Measurements from ENCODE around the gene SHKBP1. TPM values are rescaled to one million over a fixed set of nuclear protein-coding genes. Genes with fewer than 3 reads are reported as not detected.

The SHKBP1 gene
- total and polyA plus RNA-seq, 2 experiments from 2014 or later = 36.3 to 62.2 TPM

DNA sequence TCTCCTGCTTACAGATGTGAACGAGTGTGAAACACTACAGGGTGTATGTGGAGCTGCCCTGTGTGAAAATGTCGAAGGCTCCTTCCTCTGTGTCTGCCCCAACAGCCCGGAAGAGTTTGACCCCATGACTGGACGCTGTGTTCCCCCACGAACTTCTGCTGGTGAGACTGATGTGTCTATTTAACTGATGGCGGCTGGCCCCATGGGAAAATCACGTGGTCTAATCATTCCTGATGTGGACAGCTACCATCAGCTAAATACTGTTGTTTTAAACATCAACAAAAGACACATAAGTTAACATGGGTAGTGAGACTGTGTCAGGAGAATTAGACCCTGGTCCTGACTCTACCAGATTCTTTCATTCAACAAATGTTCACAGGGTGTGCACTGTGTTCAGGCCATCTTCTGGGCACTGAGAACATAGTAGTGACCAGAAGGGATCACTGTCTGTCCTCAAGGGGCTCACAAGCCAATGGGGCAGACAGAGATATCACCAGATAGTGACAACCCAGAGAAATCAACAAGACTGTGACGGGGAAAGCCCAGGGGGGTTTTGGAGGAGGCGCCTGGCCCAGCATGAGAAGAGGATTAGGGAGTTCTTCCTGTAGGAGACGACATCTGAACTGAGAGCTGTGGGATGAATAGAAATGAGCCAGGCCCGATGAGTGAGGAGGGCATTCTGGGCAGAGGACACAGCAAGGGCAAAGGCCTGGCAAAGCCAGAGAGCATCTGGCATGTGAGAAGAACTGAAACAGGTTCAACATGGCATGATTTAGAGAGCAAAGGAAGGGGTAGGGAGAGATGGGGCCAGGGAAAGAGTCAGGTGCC is 42.9 kb downstream of the SHKBP1 start:
- H3K4me1 ChIP-seq (ENCODE audit: insufficient read depth) = peaks cover 5% of the 10 kb centered on the region; the same call in 1 of the 2 replicates
- WGBS, 2 experiments (ENCODE audit: low coverage in 1 of 2, low lambda C conversion rate in 2 of 2, missing lambda C conversion rate in 2 of 2) = 76 to 80% methylated on average over 11 of the region's 11 CpGs
- no peaks in the 10 kb centered on the region for H4K20me1 ChIP-seq (ENCODE audit: insufficient read depth)
- H3K4me3 ChIP-seq = no peak overlapping the region
- H3K9me3 ChIP-seq (ENCODE audit: low read depth) = no peaks in the 10 kb centered on the region
- 0 out of 2 replicates have a peak, but pooled peaks cover 3% of the 10 kb centered on the region for H3K36me3 ChIP-seq (ENCODE audit: low read depth)
- no peaks in the 10 kb centered on the region for H3F3A ChIP-seq (ENCODE audit: insufficient read depth)
- H3K9me2 ChIP-seq (ENCODE audit: insufficient read depth) = no peaks in the 10 kb centered on the region
- no peak overlapping the region for H2AFZ ChIP-seq
- H3K9ac ChIP-seq = no peak overlapping the region
- TF ChIP-seq EZH2 (IDR thresholded peaks at IDR 0.05; ENCODE audit: insufficient read depth, poor library complexity, severe bottlenecking) (no peak), EZH2phosphoT487 (IDR thresholded peaks at IDR 0.05; ENCODE audit: insufficient read depth, low read depth) (no peak)
- no peak for DNase-seq
- no peaks in the 10 kb centered on the region for H3K79me2 ChIP-seq (ENCODE audit: insufficient read depth)
- in situ Hi-C loops (cut with MboI) = no loop called here
- H3K27ac ChIP-seq = no peak overlapping the region
- H3K27me3 ChIP-seq (replicated peaks; ENCODE audit: insufficient read depth) = no peaks in the 10 kb centered on the region
- no peak overlapping the region for H3K4me2 ChIP-seq (ENCODE audit: unreplicated experiment)

DNA sequence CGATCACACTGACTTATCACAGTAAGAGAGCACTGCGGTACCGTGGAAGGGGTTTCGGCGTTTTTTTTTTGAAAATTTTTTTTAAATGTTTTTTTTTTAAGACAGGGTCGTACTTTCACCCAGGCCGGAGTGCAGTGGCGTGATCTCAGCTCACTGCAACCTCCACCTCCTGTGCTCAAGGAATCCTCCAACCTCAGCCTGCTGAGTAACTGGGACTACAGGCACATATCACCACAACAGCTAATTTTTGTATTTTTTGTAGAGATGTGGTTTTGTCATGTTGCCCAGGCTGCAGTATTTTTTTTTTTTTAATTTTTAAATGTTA is 43.5 kb downstream of the SHKBP1 start:
- TF ChIP-seq EZH2phosphoT487 (IDR thresholded peaks at IDR 0.05; ENCODE audit: insufficient read depth, low read depth) (no peak), EZH2 (IDR thresholded peaks at IDR 0.05; ENCODE audit: insufficient read depth, poor library complexity, severe bottlenecking) (no peak)
- 0 out of 2 replicates have a peak, but pooled peaks cover 3% of the 10 kb centered on the region for H3K36me3 ChIP-seq (ENCODE audit: low read depth)
- H3K79me2 ChIP-seq (ENCODE audit: insufficient read depth) = no peaks in the 10 kb centered on the region
- H3K9me2 ChIP-seq (ENCODE audit: insufficient read depth) = no peaks in the 10 kb centered on the region
- peaks cover 5% of the 10 kb centered on the region; the same call in 1 of the 2 replicates for H3K4me1 ChIP-seq (ENCODE audit: insufficient read depth)
- WGBS, 2 experiments (ENCODE audit: low coverage in 1 of 2, low lambda C conversion rate in 2 of 2, missing lambda C conversion rate in 2 of 2) = 95% methylated on average over 8 of the region's 8 CpGs
- no peaks in the 10 kb centered on the region for H3K27me3 ChIP-seq (replicated peaks; ENCODE audit: insufficient read depth)
- no peak overlapping the region for H3K4me2 ChIP-seq (ENCODE audit: unreplicated experiment)
- no peak overlapping the region for H3K9ac ChIP-seq
- no peaks in the 10 kb centered on the region for H3F3A ChIP-seq (ENCODE audit: insufficient read depth)
- H3K27ac ChIP-seq = no peak overlapping the region
- no peaks in the 10 kb centered on the region for H3K9me3 ChIP-seq (ENCODE audit: low read depth)
- in situ Hi-C loops (cut with MboI) = no loop called here
- no peak overlapping the region for H3K4me3 ChIP-seq
- H2AFZ ChIP-seq = no peak overlapping the region
- H4K20me1 ChIP-seq (ENCODE audit: insufficient read depth) = no peaks in the 10 kb centered on the region
- DNase-seq = no peak

DNA sequence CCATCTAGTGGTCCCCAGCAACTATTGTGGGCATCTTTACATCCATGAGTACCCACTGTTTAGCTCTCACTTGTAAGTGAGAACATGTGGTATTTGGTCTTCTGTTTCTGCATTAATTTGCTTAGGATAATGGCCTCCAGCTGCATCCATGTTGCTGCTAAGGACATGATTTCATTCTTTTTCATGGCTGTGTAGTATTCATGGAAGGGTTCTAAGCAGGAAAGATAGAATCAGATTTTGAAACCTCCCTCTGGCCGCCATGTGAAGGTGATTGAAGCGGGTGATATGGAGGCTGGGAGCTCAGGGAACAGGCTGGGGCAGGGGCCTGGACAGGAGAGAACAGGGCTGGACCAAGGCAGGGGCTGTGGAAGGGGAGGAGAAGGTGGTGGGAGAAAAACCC is 44.6 kb downstream of the SHKBP1 start:
- Histone ChIP-seq H3K9me3 (ENCODE audit: low read depth) (no peaks in the 10 kb centered on the region), H3K9ac (no peak overlapping the region), H3K4me2 (ENCODE audit: unreplicated experiment) (no peak overlapping the region), H3K4me3 (no peak overlapping the region), H3K27ac (no peak overlapping the region), H3F3A (ENCODE audit: insufficient read depth) (no peaks in the 10 kb centered on the region), H2AFZ (no peak overlapping the region), H3K36me3 (ENCODE audit: low read depth) (0 out of 2 replicates have a peak, but pooled peaks cover 3% of the 10 kb centered on the region), H3K79me2 (ENCODE audit: insufficient read depth) (no peaks in the 10 kb centered on the region), H3K9me2 (ENCODE audit: insufficient read depth) (no peaks in the 10 kb centered on the region), H3K4me1 (ENCODE audit: insufficient read depth) (no peaks in the 10 kb centered on the region), H3K27me3 (replicated peaks; ENCODE audit: insufficient read depth) (no peaks in the 10 kb centered on the region), H4K20me1 (ENCODE audit: insufficient read depth) (no peaks in the 10 kb centered on the region)
- 75 to 76% methylated on average over 2 of the region's 2 CpGs for WGBS, 2 experiments (ENCODE audit: low coverage in 1 of 2, low lambda C conversion rate in 2 of 2, missing lambda C conversion rate in 2 of 2)
- no peak for DNase-seq
- in situ Hi-C loops (cut with MboI) = no loop called here
- TF ChIP-seq EZH2phosphoT487 (IDR thresholded peaks at IDR 0.05; ENCODE audit: insufficient read depth, low read depth) (no peak), EZH2 (IDR thresholded peaks at IDR 0.05; ENCODE audit: insufficient read depth, poor library complexity, severe bottlenecking) (no peak)

DNA sequence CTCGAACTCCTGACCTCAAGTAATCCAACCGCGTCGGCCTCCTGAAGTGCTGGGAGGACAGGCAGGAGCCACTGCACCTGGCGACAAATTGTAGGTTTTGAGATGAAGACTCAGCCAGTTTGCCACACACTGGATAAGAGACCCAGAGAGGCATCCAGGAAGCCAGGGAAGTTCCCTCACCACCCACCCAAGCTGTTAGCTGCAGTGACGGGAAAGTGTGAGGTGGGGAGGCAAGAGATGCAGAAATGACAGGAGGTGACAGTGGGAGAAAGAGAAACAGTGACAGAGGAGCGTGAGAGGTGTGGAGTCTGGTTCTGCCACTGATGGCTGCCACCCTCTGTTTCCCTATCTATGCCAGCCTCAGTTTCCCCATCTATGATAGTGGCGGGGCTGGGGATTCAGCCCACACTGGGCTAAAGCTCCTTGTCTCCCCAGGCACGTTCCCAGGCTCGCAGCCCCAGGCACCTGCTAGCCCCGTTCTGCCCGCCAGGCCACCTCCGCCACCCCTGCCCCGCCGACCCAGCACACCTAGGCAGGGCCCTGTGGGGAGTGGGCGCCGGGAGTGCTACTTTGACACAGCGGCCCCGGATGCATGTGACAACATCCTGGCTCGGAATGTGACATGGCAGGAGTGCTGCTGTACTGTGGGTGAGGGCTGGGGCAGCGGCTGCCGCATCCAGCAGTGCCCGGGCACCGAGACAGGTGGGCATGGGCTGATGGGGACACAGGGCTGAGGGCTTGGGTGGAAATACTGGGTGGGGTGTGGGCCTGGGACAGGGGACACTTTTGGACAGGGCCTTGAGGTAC is 45.5 kb downstream of the SHKBP1 start:
- Histone ChIP-seq H3K9me3 (ENCODE audit: low read depth) (no peaks in the 10 kb centered on the region), H3K4me2 (ENCODE audit: unreplicated experiment) (no peak overlapping the region), H3K9ac (no peak overlapping the region), H4K20me1 (ENCODE audit: insufficient read depth) (no peaks in the 10 kb centered on the region), H3F3A (ENCODE audit: insufficient read depth) (no peaks in the 10 kb centered on the region), H3K4me3 (no peak overlapping the region), H3K27ac (no peak overlapping the region), H3K36me3 (ENCODE audit: low read depth) (0 out of 2 replicates have a peak, but pooled peaks cover 3% of the 10 kb centered on the region), H3K79me2 (ENCODE audit: insufficient read depth) (no peaks in the 10 kb centered on the region), H3K4me1 (ENCODE audit: insufficient read depth) (no peaks in the 10 kb centered on the region), H3K9me2 (ENCODE audit: insufficient read depth) (no peaks in the 10 kb centered on the region), H3K27me3 (replicated peaks; ENCODE audit: insufficient read depth) (no peaks in the 10 kb centered on the region), H2AFZ (no peak overlapping the region)
- TF ChIP-seq EZH2phosphoT487 (IDR thresholded peaks at IDR 0.05; ENCODE audit: insufficient read depth, low read depth) = no peak
- no peak for TF ChIP-seq EZH2 (IDR thresholded peaks at IDR 0.05; ENCODE audit: insufficient read depth, poor library complexity, severe bottlenecking)
- WGBS, 2 experiments (ENCODE audit: low coverage in 1 of 2, low lambda C conversion rate in 2 of 2, missing lambda C conversion rate in 2 of 2) = 91 to 93% methylated on average over 19 to 24 of the region's 24 CpGs
- in situ Hi-C loops (cut with MboI) = no loop called here
- no peak for DNase-seq

Measured in GM23248 (cell line).